HG02884 (cell line): ENCODE measurements around the gene NOD2.

Experiments
- ATAC-seq: cut with Tn5 transposase; IDR thresholded peaks from one replicate; pipeline ENCODE4 v1.9.1; 2021; ENCODE audit warnings: mild to moderate bottlenecking, moderate library complexity; ENCODE audit not compliant: unreplicated experiment

Gene NOD2

GRCh38 chr16:50669741-50670140 lies 23.7 kb upstream of the NOD2 start:
- ATAC-seq = no peak

GRCh38 chr16:50670476-50670875 lies 22.9 kb upstream of the NOD2 start:
- no peak for ATAC-seq

- no peak for ATAC-seq
Observed at GRCh38 chr16:50671644-50672260, 21.7 kb upstream of the NOD2 start.

GRCh38 chr16:50673496-50674275 lies 19.7 kb upstream of the NOD2 start:
- ATAC-seq = no peak

GRCh38 chr16:50674831-50675230 lies 18.6 kb upstream of the NOD2 start:
- no peak for ATAC-seq

GRCh38 chr16:50675686-50676610 lies 17.5 kb upstream of the NOD2 start:
- no peak for ATAC-seq

GRCh38 chr16:50676684-50677225 lies 16.7 kb upstream of the NOD2 start:
- ATAC-seq = no peak

- no peak for ATAC-seq
Observed at GRCh38 chr16:50677351-50677750, 16.1 kb upstream of the NOD2 start.

- ATAC-seq = no peak
Observed at GRCh38 chr16:50678531-50678930, 14.9 kb upstream of the NOD2 start.

- no peak for ATAC-seq
Observed at GRCh38 chr16:50679266-50679665, 14.1 kb upstream of the NOD2 start.

GRCh38 chr16:50679676-50680555 lies 13.5 kb upstream of the NOD2 start:
- ATAC-seq = no peak

GRCh38 chr16:50680556-50680893 lies 12.9 kb upstream of the NOD2 start:
- no peak for ATAC-seq

- ATAC-seq = peak; percentile 40
Observed at GRCh38 chr16:50681021-50681885, 12.2 kb upstream of the NOD2 start, which contains the start of gene SNX20. SNX20 (minus strand) TSS chr16:50681312; CDS start chr16:50677526, 3,786 bp downstream.

- ATAC-seq = peak; percentile 61
Observed at GRCh38 chr16:50683689-50684374, 9.6 kb upstream of the NOD2 start.

- no peak for ATAC-seq
Observed at GRCh38 chr16:50684823-50685461, 8.5 kb upstream of the NOD2 start.

GRCh38 chr16:50685462-50686063 lies 7.8 kb upstream of the NOD2 start:
- ATAC-seq = no peak

GRCh38 chr16:50688083-50688482 lies 5.3 kb upstream of the NOD2 start:
- ATAC-seq = no peak

GRCh38 chr16:50688867-50689266 lies 4.5 kb upstream of the NOD2 start:
- ATAC-seq = no peak
